MCF 10A (cell line): ENCODE results near the gene NELL2. TPM values are rescaled to one million over a fixed set of nuclear protein-coding genes. Genes with fewer than 3 reads are reported as not detected.
"Not testable (repeated sequence)": the region's sequence is repeated elsewhere in the genome, so short reads cannot be mapped to it uniquely, and the experiment has no call there.

Experiments used
- BruUV-seq: library from RNA; stranded (reverse); fragments of 400-500 nt; replicated peaks from 2 replicates; lab custom pipeline; 2021; lab: Mats Ljungman, UMichigan
- CTCF ChIA-PET: fragments of 300-600 bp; sonication (Branson Sonifier 250); formaldehyde crosslinking; extraction: SDS; loops from one replicate; lab custom pipeline; 2021; ENCODE audit warnings: antibody characterized with exemption, inconsistent platforms; lab: Yijun Ruan, JAX
- POLR2A ChIA-PET: fragments of 300-600, 350-650 bp; sonication (Branson Sonifier 250); formaldehyde crosslinking; extraction: SDS; loops from one replicate; lab custom pipeline; 2020; ENCODE audit warnings: antibody characterized with exemption, inconsistent platforms; lab: Yijun Ruan, JAX
- DNase-seq: peaks from one replicate; pipeline ENCODE4 v3.0.0-alpha.2; 2018; ENCODE audit not compliant: unreplicated experiment
- H3K27ac Mint-ChIP-seq: one replicate; pipeline ENCODE4 v1.8.0; 2022; ENCODE audit warnings: mild to moderate bottlenecking, low read depth, mixed read lengths; ENCODE audit not compliant: unreplicated experiment
- H3K27me3 Mint-ChIP-seq: one replicate; pipeline ENCODE4 v1.8.0; 2022; ENCODE audit warnings: mixed read lengths; ENCODE audit not compliant: insufficient read depth, unreplicated experiment
- H3K36me3 Mint-ChIP-seq: one replicate; pipeline ENCODE4 v1.8.0; 2022; ENCODE audit warnings: mild to moderate bottlenecking, moderate library complexity, mixed read lengths; ENCODE audit not compliant: insufficient read depth, unreplicated experiment
- H3K4me1 Mint-ChIP-seq: one replicate; pipeline ENCODE4 v1.8.0; 2022; ENCODE audit warnings: mixed read lengths; ENCODE audit not compliant: insufficient read depth, unreplicated experiment
- H3K4me3 Mint-ChIP-seq: one replicate; pipeline ENCODE4 v1.8.0; 2022; ENCODE audit warnings: mild to moderate bottlenecking, moderate library complexity, mixed read lengths; ENCODE audit not compliant: unreplicated experiment
- H3K9me3 Mint-ChIP-seq: one replicate; pipeline ENCODE4 v1.8.0; 2022; ENCODE audit warnings: mixed read lengths; ENCODE audit not compliant: unreplicated experiment
- CTCF ChIP-seq: fragments of 200-600 bp; IDR thresholded peaks from one replicate; pipeline ENCODE4 v1.8.0; 2022; ENCODE audit warnings: antibody characterized with exemption, mild to moderate bottlenecking; ENCODE audit not compliant: unreplicated experiment
- intact Hi-C: fragments of 100-400 bp; cut with micrococcal nuclease; formaldehyde crosslinking; loops from 2 replicates; pipeline ENCODE4 v1.14.1; 2022
- total RNA-seq: library from RNA; stranded (reverse); gene quantifications from 2 replicates; pipeline ENCODE4 v1.2.3, GENCODE V29; 2022

Gene NELL2
- total RNA-seq, 1 experiment from 2014 or later = not detected

GRCh38 chr12:44759289-44759688, 116.8 kb downstream of the NELL2 start:
- Mint-ChIP-seq H3K27me3 (peaks cover 36% of the 10 kb centered on the region), H3K4me3 (no peak overlapping the region), H3K27ac (no peak overlapping the region), H3K36me3 (no peaks in the 10 kb centered on the region), H3K9me3 (no peaks in the 10 kb centered on the region), H3K4me1 (no peaks in the 10 kb centered on the region)
- DNase-seq = no peak
- intact Hi-C loops = no loop called here
- ChIA-PET POLR2A (no interaction called here), CTCF (interaction anchor here (0.5 kb wide), 1 partner anchor 746 kb away, joined by 3 read pairs; no protein-coding TSS in a partner anchor)
- no TSS peak for BruUV-seq
- no peak for TF ChIP-seq CTCF

GRCh38 chr12:44750468-44750867, 125.6 kb downstream of the NELL2 start:
- no TSS peak for BruUV-seq

GRCh38 chr12:44749566-44749965, 126.5 kb downstream of the NELL2 start:
- H3K36me3 Mint-ChIP-seq = peaks cover 6% of the 10 kb centered on the region
- H3K27ac Mint-ChIP-seq = no peak overlapping the region
- intact Hi-C loops = no loop called here
- no peaks in the 10 kb centered on the region for H3K9me3 Mint-ChIP-seq
- TF ChIP-seq CTCF = no peak
- peaks cover 49% of the 10 kb centered on the region for H3K27me3 Mint-ChIP-seq
- ChIA-PET CTCF (no interaction called here), POLR2A (no interaction called here)
- no TSS peak for BruUV-seq
- H3K4me3 Mint-ChIP-seq = no peak overlapping the region
- DNase-seq = no peak
- no peaks in the 10 kb centered on the region for H3K4me1 Mint-ChIP-seq

More at GRCh38 chr12:44750468-44750867, 125.6 kb downstream of the NELL2 start:
- CTCF ChIA-PET = interaction anchor here (0.5 kb wide), 1 partner anchor 628 kb away, joined by 5 read pairs; no protein-coding TSS in a partner anchor
- no peak overlapping the region for H3K27ac Mint-ChIP-seq
- DNase-seq = no peak
- intact Hi-C loops = no loop called here
- no peaks in the 10 kb centered on the region for H3K4me1 Mint-ChIP-seq
- POLR2A ChIA-PET = no interaction called here
- H3K36me3 Mint-ChIP-seq = peaks cover 6% of the 10 kb centered on the region
- no peak for TF ChIP-seq CTCF
- no peak overlapping the region for H3K4me3 Mint-ChIP-seq
- H3K27me3 Mint-ChIP-seq = peaks cover 49% of the 10 kb centered on the region
- no peaks in the 10 kb centered on the region for H3K9me3 Mint-ChIP-seq

- CTCF ChIA-PET = no interaction called here
- no TSS peak for BruUV-seq
- H3K36me3 Mint-ChIP-seq = peaks cover 6% of the 10 kb centered on the region
- H3K27ac Mint-ChIP-seq = no peak overlapping the region
- no peak for DNase-seq
- intact Hi-C loops = no loop called here
- POLR2A ChIA-PET = no interaction called here
- no peaks in the 10 kb centered on the region for H3K4me1 Mint-ChIP-seq
- no peak overlapping the region for H3K4me3 Mint-ChIP-seq
- H3K27me3 Mint-ChIP-seq = peaks cover 49% of the 10 kb centered on the region
- no peak for TF ChIP-seq CTCF
- no peaks in the 10 kb centered on the region for H3K9me3 Mint-ChIP-seq
These were observed 127.1 kb downstream of the NELL2 start for GRCh38 chr12:44748950-44749468.

GRCh38 chr12:44741292-44741980, 134.7 kb downstream of the NELL2 start:
- CTCF ChIA-PET, H3K36me3 Mint-ChIP-seq, H3K4me1 Mint-ChIP-seq, BruUV-seq, DNase-seq, H3K9me3 Mint-ChIP-seq, H3K27me3 Mint-ChIP-seq, H3K27ac Mint-ChIP-seq, intact Hi-C loops, POLR2A ChIA-PET, H3K4me3 Mint-ChIP-seq: not testable (repeated sequence)
